ENCODE results near the gene CFAP61. TPM values are rescaled to one million over a fixed set of nuclear protein-coding genes. Genes with fewer than 3 reads are reported as not detected.

CFAP61 gene
- polyA plus RNA-seq, 1 donor, result 6.1 TPM

DNA sequence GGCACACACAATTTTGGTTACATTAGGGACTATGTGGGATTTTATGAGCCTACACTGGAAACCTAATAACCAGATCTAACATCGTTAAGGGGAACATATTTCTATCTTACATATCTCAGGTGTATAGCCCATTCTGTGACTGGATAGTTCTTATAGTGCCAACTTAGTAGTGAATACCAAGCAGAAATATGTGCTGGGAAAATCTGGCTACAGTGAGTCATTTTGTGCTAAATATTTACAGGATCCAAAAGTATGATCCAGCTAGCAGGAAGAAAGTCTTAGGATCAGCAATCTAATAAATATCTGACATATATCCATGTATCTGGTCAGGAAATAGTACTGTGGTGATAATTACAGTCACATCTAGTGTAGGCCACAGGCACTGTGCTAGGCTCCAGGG, 221.0 kb downstream of the CFAP61 start:
- no peak for DNase-seq (ENCODE audit: low read depth)

DNA sequence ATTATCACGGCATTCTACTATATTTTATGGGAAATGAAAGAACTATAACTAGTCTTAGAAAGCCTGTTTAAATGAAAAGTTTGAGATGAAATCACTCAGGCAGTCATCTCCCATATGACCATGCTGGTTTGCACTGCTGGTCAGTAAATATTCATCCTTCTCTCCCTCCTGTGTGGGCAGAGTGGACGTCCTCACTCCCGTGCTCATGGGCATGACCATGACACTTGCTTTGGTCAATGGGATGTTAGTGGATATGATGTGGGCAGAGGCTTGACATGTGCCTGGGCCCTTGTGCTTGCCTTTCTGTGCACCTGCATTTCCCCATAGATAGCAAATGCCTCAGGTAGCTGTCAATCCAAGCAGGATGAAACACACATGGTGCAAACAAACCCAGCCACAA, 222.5 kb downstream of the CFAP61 start:
- no peak for DNase-seq (ENCODE audit: low read depth)

DNA sequence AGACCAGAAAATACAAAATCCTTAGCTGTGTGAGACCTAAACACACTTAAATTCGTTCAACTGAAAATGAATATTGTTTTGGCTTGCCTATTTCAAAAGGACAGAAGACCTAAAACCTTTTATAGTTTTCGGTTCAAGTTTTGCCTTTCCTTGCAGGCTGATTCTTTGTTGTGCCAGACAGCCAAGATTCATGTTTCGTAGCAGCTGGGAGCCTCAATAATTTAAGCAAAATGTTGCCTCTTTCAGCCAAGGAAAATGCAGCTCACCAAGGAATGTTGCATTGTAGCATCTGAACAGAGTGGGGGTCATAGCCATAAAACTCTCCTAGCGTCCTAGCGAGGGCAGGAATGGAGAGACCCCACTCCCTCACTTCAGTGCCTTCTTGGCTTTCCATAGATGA, 223.3 kb downstream of the CFAP61 start:
- DNase-seq (ENCODE audit: low read depth), result no peak

DNA sequence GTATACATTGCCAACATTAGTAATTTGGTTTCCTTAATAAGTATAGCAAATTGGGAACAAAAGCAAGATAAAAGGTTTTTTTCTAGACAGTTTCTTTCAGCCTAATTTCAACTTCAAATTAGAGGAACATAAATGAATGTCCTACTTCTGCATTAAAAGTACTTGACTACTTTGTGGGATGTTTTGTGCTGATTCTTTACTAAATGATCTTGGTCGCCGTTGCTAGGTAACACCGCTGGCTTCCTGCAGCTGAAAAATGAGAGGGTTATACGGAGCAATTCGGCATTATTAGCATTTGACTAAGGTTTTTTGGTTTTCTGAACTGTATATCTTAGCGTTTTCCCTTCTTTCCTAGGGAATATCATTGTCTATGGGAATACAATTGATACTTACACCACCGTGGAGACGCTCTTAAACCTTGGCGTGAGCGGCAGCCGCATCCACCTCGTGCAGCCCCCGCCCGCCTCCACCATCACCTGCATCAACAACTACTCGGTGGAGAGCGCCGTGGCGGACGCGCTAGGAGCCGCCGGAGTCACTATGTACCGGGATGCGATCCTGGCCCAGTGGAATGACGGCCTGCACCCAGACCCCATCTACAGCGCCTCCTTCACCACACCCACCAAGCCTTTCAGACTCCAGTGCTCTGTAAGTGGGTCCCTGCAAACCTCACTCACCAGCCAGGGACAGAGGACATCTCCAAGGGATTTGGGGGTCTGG, 224.6 kb downstream of the CFAP61 start:
- no peak for DNase-seq (ENCODE audit: low read depth)

DNA sequence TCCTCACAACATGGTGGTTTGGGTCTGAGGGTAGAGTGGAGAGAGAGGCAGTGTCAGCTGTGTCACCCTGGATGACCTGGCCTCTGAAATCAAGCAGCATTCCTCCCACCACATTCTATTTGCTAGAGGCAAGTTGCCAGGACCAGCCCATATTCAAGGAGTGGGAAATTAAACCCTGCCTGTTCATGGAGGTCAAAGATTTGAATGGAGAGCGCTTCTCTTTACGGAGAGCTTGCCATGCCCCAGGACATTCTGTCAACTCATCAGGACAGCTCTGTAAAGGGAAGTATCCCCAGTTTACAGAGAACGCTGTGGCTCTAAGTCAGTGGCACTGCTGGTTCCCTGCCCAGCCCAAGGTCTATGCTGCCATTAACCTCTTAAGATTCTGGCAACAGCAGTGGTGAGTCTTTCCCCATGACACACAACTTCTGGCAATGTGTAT, 225.6 kb downstream of the CFAP61 start:
- no peak for DNase-seq (ENCODE audit: low read depth)

DNA sequence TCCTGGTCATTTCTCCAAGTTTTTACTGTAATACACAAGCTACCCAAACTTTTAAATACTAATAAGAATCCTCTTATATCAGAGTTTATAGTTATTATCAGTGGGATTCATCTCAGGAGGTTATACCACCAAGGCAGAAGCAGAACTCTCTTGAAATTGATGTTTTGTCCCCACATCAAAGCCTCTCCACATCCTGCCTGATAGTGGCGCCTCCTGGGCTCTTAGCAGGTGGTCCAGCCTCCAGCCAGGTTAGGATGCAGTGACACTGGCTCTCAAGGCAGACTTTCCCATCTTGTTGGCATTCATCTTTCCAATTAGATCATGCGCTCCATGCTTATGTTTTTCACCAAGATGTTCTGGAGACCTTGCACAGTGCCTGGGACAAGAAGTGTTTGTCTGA, 233.7 kb downstream of the CFAP61 start:
- DNase-seq (ENCODE audit: low read depth), result no peak

DNA sequence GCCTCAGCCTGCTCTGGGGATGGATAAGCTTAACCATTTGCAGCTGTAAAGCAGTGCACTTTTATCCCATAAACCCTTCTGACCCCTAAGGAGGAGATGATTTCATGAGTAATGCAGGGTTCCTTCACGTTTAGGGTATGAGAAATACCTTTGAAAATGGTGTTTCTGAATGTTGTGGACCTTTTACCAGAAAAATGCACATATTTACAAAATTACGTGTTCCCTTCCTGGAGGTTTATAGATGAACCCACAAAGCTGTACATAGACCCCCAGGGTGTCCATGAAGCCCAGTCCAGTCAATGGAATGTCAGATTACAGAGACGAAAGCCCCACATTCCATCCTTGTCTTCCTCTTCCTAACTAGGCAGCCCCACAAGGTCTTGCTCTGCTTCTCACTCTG, 237.0 kb downstream of the CFAP61 start:
- no peak for DNase-seq (ENCODE audit: low read depth)

DNA sequence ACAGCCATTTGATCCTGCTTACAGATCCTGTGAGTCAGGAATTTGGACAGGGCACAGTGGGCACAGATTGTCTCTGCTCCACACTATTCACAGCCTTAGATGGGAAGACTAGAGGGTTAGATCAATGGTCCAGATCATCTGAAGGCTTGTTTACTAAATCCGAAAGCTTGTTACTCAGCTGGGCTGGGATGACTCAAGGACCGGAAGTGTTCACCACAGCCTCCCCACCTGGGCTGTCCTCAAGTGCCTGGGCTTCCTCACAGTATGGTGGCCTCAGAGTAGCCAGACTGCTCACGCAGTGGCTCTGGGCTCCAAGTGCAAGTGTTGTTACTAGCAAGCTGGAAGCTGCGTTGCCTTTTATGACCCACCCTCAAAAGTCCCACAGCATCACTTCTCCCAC, 240.1 kb downstream of the CFAP61 start:
- no peak for DNase-seq (ENCODE audit: low read depth)

DNA sequence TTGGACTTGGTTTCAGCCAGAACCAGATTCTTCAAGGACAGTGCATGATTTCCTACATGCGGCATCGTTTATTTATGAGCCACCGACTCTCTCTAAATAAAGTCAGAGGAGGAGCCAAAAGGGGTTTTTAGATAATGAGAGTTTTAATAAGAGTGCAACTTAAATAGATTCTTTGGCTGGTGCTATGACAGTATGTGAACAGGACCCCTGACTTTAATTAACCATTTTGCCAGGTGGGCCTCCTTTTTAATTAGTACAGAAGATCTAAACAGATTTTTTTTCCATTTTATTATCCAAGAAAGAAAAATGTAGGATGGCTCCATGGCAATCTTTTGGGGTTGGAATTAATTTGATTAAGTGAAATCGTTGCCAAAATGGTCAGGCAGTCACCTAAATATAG, 240.8 kb downstream of the CFAP61 start:
- DNase-seq (ENCODE audit: low read depth), result no peak

DNA sequence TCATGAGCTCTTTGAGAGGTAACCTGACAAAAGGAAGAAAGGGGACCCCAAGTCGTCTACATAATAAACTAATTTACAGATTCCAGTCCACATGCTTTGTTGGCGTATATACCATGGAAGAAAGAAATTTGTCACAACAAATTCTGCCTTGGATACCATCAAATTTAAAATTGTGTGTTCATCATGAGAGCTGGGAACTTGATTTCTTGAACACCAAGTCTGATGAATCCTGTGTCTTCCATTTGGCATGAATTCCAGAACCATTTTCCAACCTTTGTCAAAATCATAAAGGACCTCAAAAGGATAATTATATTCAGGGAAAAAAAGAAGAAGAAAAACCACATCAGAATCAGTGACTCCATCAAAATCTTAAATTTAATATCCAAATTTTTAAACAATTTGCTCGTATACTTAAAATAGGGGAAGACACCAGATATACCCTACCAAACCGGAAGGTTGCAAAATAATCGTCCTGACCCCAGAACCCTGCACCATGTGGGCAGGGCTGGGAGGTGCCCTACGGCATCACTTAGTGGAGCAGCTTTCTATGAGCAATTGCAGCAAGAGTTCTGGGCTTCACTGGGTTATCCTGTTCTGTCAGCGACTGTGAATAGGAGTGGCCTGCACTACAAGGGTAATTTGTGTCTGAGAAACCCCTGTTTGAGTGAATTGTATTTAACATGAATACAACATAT, 241.5 kb downstream of the CFAP61 start:
- no peak for DNase-seq (ENCODE audit: low read depth)

DNA sequence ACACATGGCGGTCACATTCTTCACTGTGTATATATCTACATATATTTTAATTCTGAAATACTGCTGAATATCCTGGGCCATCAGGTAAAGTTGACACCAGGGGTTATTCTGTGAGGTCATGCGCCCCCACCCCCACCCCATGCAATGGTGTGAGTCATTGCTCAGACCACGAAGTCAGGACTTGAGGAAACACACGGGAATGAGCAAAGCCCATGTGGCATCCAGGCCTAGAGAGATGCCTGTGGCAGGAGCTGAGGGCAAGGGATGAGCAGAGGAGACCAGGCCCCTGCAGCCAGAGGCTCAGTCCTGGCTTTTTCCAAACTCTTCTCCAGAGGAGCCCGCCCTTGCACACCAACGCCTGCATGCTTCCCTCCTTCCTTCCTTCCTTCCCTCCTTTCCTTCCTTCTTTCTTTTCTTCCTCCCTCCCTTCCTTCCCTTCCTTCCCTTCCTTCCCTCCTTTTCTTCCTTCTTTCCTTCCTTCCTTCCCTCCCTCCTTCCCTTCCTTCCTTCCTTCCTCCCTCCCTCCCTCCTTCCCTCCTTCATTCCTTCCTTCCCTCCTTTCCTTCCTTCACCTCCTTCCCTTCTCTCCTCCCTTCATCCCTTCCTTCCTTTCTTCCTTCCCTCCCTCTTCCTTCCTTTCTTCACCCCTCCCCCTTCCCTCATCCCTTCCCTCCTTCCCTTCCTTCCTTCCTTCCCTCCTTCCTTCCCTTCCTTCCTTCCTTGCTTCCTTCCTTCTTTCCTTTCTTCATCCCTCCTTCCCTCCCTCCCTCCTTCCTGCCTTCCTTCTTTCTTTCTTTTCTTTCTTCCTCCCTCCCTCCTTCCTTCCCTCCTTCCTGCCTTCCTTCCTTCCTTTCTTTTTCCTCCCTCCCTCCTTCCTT, 243.5 kb downstream of the CFAP61 start:
- no peak for DNase-seq (ENCODE audit: low read depth)

DNA sequence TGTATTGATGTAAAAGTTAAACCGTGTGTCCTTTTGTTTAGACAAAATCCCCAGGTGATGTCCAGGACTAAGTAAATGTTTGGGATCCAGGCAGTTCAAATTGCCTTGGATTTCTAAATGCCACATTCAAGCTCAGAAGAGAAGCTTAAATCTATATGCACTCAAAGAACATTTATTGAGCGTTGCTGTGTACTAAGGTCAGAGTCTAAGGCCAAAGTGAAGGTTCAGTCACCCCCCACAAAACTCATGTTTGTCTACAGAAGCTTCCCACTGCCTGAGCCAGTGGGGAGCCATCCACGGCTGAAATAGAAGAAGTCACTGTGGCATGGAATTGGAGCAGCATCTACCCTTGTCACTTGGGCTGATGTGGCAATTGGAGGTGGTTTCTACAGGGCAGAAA, 244.8 kb downstream of the CFAP61 start:
- no peak for DNase-seq (ENCODE audit: low read depth)

DNA sequence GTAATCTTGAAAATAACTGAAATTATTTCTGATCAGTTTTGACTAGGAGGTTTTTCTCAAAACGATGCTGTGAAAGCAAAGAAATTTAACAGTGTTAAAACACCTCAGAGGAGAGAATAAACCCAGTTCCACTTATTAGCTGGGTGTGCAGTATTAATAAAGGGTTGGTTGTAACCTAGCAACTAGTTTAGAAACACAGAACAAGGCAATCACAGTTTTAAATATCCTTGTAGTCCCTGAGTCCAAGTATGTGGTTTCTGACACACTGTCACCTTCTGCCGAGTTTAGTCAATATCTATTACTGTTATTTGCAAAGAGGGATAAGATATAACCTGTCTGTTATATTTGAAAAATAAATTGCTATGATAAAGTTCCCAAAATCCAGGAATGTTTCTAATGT, 245.4 kb downstream of the CFAP61 start:
- DNase-seq (ENCODE audit: low read depth), result no peak

DNA sequence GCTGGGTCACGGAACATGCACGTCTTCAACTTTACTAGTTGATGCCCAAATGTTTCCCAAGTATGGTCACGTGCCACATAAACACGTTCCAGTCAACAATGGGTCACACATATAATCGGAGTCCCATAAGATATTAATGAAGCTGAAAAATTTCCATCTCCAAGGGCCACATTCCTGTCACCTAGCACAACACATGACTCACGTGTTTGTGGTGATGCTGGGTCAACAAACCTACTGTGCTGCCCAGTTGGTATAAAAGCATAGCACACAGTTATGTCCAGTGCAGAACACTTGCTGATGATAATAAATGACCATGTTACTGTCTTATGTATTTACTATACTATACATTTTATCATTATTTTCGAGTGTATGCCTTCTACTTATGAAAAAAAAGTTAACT, 247.6 kb downstream of the CFAP61 start:
- no peak for DNase-seq (ENCODE audit: low read depth)

DNA sequence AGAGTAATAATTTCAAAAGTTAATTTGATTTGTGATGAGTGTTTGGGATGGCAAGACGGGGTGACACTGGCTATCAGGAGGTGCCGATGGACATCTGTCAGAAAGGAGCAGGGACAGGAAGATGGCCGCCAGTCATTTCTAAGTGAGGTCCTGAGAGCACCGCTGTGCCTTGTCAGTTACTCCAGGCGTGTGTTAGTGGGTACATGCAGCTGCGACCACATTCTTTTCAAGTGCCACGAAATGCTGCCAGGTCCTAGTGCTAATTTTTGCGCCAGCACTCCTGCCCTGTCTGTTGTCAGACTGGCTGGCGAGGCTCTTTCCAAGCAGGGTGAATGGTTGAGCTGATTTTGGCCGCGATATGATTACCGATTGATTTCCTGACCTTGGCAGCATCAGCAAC, 251.0 kb downstream of the CFAP61 start:
- DNase-seq (ENCODE audit: low read depth), result no peak

DNA sequence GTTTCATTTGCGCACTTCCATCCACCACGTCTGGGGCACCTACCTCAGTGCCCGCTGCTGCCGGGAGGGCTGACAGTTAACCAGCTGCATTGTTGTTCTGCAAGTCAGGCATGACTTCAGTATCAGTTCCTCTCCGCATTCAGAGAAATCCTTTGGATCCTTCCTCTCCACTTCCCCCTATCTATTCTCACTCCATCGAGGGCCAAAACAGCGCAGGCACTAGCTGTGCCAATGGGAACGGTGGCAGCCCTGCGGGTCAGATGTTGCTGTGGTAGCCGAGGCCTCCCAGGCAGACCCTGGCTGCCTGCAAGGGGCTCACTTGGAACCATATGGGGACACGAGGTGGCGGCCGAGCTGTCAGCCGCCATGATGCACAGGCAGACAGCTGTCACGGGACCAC, 251.4 kb downstream of the CFAP61 start:
- no peak for DNase-seq (ENCODE audit: low read depth)

DNA sequence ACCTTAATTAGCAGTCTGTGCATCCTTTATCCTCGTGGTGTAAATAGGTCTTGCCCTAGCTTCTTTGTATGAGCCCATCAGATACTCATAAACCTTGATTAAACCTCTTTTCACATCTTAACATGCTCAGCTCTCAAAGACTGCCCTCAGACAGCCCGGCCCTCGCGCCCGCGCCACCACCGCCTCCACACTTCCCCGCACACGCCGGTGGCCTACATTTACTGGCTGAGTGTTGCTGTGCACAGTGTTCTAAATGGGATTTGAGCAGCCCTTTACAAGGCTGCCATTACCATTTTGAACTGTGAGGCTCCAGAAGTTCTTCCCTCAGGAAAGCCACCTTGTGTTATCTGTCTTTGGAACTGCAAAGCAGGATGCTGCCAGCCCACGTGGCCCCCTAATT, 252.6 kb downstream of the CFAP61 start:
- DNase-seq (ENCODE audit: low read depth), result no peak

DNA sequence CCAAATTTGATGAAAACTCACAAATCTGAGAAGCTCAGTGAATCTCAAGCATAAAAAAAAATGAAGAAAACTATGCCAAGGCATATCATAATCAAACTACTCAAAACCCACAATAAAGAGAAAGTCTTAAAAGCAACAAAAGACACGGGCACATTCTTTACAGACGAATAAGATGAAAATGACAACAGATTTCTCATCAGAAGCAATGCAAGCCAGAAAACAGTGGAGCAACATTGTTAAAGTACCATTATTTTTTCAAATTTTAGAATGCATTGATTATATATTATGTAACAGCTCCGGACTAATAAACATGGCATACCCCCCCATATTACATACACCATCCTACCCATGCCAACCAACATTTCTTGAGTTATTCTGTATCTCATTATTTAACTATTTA, 260.2 kb downstream of the CFAP61 start:
- no peak for DNase-seq (ENCODE audit: low read depth)

DNA sequence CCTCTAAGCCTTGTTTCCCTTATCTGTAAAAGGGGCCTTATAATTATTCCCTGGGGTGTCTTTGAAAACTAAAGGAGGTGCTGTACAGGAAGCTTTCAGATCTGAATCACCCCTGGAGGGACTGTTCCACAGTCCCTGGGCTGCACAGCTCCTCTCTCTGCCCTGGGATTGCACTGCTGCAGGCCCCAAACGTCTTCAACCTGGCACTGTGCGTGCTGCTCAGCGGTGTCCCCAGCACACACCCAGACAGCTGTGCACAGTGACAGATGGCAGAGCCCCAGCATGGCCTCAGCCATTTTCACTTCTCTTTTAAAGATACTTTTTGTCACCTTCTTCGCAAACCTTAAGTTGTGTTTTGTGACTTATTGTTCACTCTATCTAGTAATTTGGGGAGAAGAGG, 264.9 kb downstream of the CFAP61 start:
- DNase-seq (ENCODE audit: low read depth), result no peak

DNA sequence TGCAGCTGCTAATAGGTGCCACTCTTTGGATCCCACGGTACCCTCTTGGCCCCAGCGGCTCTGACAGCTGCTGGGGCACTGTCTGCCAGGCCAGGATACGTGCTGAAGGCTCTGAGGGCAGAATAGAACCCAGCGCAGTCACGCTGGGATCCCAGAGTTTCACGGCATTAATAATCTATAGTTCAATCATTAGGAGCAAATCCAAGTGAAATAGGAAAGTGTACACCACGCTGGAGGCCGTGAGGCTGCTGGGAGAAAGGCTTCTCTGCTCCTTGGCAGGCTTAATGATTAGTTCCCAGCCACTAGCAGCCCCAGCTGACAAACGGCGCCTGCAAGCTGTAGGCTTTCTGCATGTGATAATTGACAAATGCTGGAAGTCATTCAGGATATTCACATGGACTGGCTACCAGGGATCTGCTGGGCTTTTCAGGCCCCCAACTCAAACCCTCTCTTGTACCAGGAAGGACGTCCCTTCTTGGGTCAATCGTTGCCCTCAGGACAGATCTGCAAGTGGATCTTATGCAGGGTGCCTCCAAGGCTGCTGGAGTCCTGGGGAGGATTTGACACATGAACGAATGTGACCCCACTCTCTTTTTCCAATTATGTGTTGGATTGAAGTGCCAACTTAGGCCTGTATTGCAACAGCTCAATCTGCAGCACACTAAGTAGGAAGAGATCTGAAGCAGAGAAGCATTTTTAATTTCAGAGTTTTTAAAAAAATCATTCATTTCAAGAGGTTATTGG, 265.5 kb downstream of the CFAP61 start:
- DNase-seq (ENCODE audit: low read depth), result no peak

DNA sequence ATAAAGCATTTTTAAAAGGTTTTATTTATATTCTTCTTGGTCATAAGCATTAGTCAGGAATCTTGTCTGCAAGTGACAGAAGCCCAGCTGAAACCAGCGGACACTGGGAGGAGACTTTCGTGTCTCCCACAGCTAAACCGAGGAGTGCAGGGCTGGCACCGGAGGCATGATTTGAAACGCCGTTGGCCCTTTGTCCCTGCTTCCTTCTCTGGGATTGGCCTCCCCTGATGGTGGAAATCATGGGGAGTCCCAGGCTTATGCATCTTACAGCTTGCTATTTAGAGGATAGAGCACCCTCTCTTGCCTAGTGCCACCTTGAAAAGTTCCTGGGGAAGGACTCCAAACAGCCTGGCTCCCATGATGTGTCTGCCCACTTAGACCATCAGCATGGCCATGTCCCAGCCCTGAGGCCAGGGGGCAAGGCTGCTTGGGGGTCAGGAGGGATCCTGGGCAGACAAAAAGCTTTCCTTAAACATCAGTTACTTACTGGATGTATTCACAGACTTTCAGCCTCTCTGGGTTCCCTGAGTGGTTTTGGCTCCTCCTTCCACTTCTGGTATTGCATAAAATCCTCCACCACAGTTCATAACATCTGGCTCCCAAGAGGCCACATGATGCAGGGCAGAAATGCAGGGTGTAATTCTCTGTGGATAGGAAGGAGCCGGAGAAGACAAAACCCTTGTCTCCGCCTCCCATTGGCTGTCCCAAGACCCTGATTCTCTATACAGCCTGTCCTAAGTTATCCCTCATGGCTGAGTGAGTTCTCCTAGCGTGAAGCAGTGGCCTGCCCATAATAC, 266.2 kb downstream of the CFAP61 start:
- no peak for DNase-seq (ENCODE audit: low read depth)
